HEK293 (cell line): Measurements from ENCODE around the gene FXN.

Experiments used
- EGR2 ChIP-seq: fragments of 450-650 bp; formaldehyde crosslinking; IDR thresholded peaks from 2 replicates; pipeline ENCODE4 v1.5.1; 2016; ENCODE audit warnings: low read depth, missing biosample characterization, missing genetic modification characterization
- FEZF1 ChIP-seq: fragments of 450-650 bp; formaldehyde crosslinking; IDR thresholded peaks from 2 replicates; pipeline ENCODE4 v1.5.1; 2016; ENCODE audit warnings: missing biosample characterization, missing genetic modification characterization
- GFI1B ChIP-seq: fragments of 450-650 bp; formaldehyde crosslinking; IDR thresholded peaks from 2 replicates; pipeline ENCODE4 v1.5.1; 2016; ENCODE audit warnings: missing biosample characterization, missing genetic modification characterization
- GLIS1 ChIP-seq: fragments of 450-650 bp; formaldehyde crosslinking; IDR thresholded peaks from 2 replicates; pipeline ENCODE4 v1.5.1; 2016; ENCODE audit warnings: missing biosample characterization, missing genetic modification characterization
- KLF1 ChIP-seq: fragments of 450-650 bp; formaldehyde crosslinking; IDR thresholded peaks from 2 replicates; pipeline ENCODE4 v1.5.1; 2016; ENCODE audit warnings: missing biosample characterization, missing genetic modification characterization
- REPIN1 ChIP-seq: fragments of 450-650 bp; formaldehyde crosslinking; IDR thresholded peaks from 2 replicates; pipeline ENCODE4 v1.5.1; 2017; ENCODE audit warnings: missing biosample characterization, missing genetic modification characterization, low read depth
- SALL2 ChIP-seq: fragments of 450-650 bp; formaldehyde crosslinking; IDR thresholded peaks from 2 replicates; pipeline ENCODE4 v1.5.0; 2017; ENCODE audit warnings: missing biosample characterization, mild to moderate bottlenecking, missing genetic modification characterization, borderline replicate concordance
- SCRT1 ChIP-seq: fragments of 450-650 bp; formaldehyde crosslinking; IDR thresholded peaks from 2 replicates; pipeline ENCODE4 v1.5.1; 2016; ENCODE audit warnings: missing biosample characterization, missing genetic modification characterization, borderline replicate concordance
- SCRT2 ChIP-seq: fragments of 450-650 bp; formaldehyde crosslinking; IDR thresholded peaks from 2 replicates; pipeline ENCODE4 v1.5.1; 2016; ENCODE audit warnings: missing biosample characterization, missing genetic modification characterization
- SP2 ChIP-seq: fragments of 450-650 bp; formaldehyde crosslinking; IDR thresholded peaks from 2 replicates; pipeline ENCODE4 v1.5.1; 2016; ENCODE audit warnings: missing biosample characterization, missing genetic modification characterization
- ZBTB8A ChIP-seq: fragments of 450-650 bp; formaldehyde crosslinking; IDR thresholded peaks from 2 replicates; pipeline ENCODE4 v1.5.1; 2016; ENCODE audit warnings: missing biosample characterization, missing genetic modification characterization
- ZFP41 ChIP-seq: fragments of 450-650 bp; formaldehyde crosslinking; IDR thresholded peaks from 2 replicates; pipeline ENCODE4 v1.5.1; 2016; ENCODE audit warnings: missing biosample characterization, missing genetic modification characterization, borderline replicate concordance
- ZIC2 ChIP-seq: fragments of 450-650 bp; formaldehyde crosslinking; IDR thresholded peaks from 2 replicates; pipeline ENCODE4 v1.5.1; 2016; ENCODE audit warnings: missing biosample characterization, missing genetic modification characterization
- ZNF112 ChIP-seq: fragments of 450-650 bp; formaldehyde crosslinking; IDR thresholded peaks from 2 replicates; pipeline ENCODE4 v1.5.0; 2017; ENCODE audit warnings: missing biosample characterization, missing genetic modification characterization
- ZNF140 ChIP-seq: fragments of 450-650 bp; formaldehyde crosslinking; IDR thresholded peaks from 2 replicates; pipeline ENCODE4 v1.5.1; 2016; ENCODE audit warnings: missing biosample characterization, missing genetic modification characterization
- ZNF19 ChIP-seq: fragments of 450-650 bp; formaldehyde crosslinking; IDR thresholded peaks from 2 replicates; pipeline ENCODE4; 2016; ENCODE audit warnings: missing biosample characterization, missing genetic modification characterization, low read depth
- ZNF266 ChIP-seq: fragments of 450-650 bp; formaldehyde crosslinking; IDR thresholded peaks from 2 replicates; pipeline ENCODE4 v1.5.1; 2016; ENCODE audit warnings: missing biosample characterization, missing genetic modification characterization, low read depth
- ZNF366 ChIP-seq: fragments of 450-650 bp; formaldehyde crosslinking; conservative IDR thresholded peaks from 2 replicates; pipeline ENCODE4 v1.5.1; 2016; ENCODE audit warnings: missing biosample characterization, missing genetic modification characterization
- ZNF423 ChIP-seq: fragments of 450-650 bp; formaldehyde crosslinking; IDR thresholded peaks from 2 replicates; pipeline ENCODE4 v1.5.1; 2016; ENCODE audit warnings: missing biosample characterization, missing genetic modification characterization
- ZNF426 ChIP-seq: fragments of 450-650 bp; formaldehyde crosslinking; IDR thresholded peaks from 2 replicates; pipeline ENCODE4 v1.5.1; 2017; ENCODE audit warnings: missing biosample characterization, missing genetic modification characterization, mild to moderate bottlenecking, inconsistent platforms, moderate library complexity
- ZNF529 ChIP-seq: fragments of 450-650 bp; formaldehyde crosslinking; IDR thresholded peaks from 2 replicates; pipeline ENCODE4 v1.5.1; 2017; ENCODE audit warnings: missing genetic modification characterization, missing biosample characterization; ENCODE audit not compliant: insufficient replicate concordance
- ZNF555 ChIP-seq: fragments of 450-650 bp; formaldehyde crosslinking; conservative IDR thresholded peaks from 2 replicates; pipeline ENCODE4 v1.5.1; 2017; ENCODE audit warnings: missing biosample characterization, mild to moderate bottlenecking, missing genetic modification characterization, inconsistent platforms
- ZNF629 ChIP-seq: fragments of 450-650 bp; formaldehyde crosslinking; IDR thresholded peaks from 2 replicates; pipeline ENCODE4 v1.5.1; 2017; ENCODE audit warnings: missing biosample characterization, missing genetic modification characterization
- ZNF677 ChIP-seq: fragments of 450-650 bp; IDR thresholded peaks from 2 replicates; pipeline ENCODE4 v1.5.0; 2018; ENCODE audit warnings: missing biosample characterization, mild to moderate bottlenecking, missing genetic modification characterization, moderate library complexity
- ZNF747 ChIP-seq: fragments of 450-650 bp; formaldehyde crosslinking; IDR thresholded peaks from 2 replicates; pipeline ENCODE4 v1.5.1; 2016; ENCODE audit warnings: missing biosample characterization, missing genetic modification characterization
- ZNF768 ChIP-seq: fragments of 450-650 bp; formaldehyde crosslinking; IDR thresholded peaks from 2 replicates; pipeline ENCODE4 v1.5.1; 2018; ENCODE audit warnings: missing biosample characterization, mild to moderate bottlenecking, missing genetic modification characterization
- ZNF830 ChIP-seq: fragments of 450-650 bp; IDR thresholded peaks from 2 replicates; pipeline ENCODE4 v1.5.0; 2018; ENCODE audit warnings: missing biosample characterization, missing genetic modification characterization, low read depth, mild to moderate bottlenecking, moderate library complexity
- TF ChIP-seq, protein P1 (sequence below): fragments of 450-650 bp; formaldehyde crosslinking; conservative IDR thresholded peaks from 2 replicates; pipeline ENCODE4 v1.5.1; 2016; ENCODE audit warnings: low read depth, missing biosample characterization, missing genetic modification characterization
- TF ChIP-seq, protein P2 (sequence below): fragments of 450-650 bp; formaldehyde crosslinking; IDR thresholded peaks from 2 replicates; pipeline ENCODE4 v1.5.1; 2016; ENCODE audit warnings: missing biosample characterization, missing genetic modification characterization, borderline replicate concordance
- TF ChIP-seq, protein P3 (sequence below): fragments of 450-650 bp; formaldehyde crosslinking; IDR thresholded peaks from 2 replicates; pipeline ENCODE4 v1.5.1; 2016; ENCODE audit warnings: missing biosample characterization, missing genetic modification characterization
- TF ChIP-seq, protein P4 (sequence below): fragments of 450-650 bp; formaldehyde crosslinking; IDR thresholded peaks from 2 replicates; pipeline ENCODE4 v1.5.1; 2017; ENCODE audit warnings: missing biosample characterization, missing genetic modification characterization

FXN gene

DNA sequence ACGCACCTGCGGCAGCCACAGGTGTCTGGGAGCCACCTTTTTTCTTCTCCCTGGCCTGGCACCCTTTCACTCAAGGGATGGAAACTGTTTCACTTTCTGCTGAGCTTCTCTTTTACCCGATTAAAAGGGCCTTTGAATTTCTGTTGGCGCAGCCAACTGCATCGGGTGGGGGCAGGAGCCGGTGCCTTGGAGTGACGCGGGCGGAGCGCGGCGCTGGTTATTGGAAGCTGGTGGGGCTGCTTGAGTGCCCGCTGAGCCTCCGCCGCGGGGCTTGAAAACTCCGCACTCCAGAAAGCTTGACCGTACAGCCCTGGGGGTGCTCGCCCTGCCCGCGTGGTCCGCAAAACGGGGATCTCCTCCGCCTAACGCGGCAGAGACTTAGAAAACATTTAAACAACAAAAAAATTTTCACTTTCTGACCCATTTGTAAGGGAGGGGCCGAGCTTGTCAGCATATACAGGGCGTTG is 86.6 kb downstream of the FXN start (continued):
- TF ChIP-seq SP2 (tag by site-specific recombination) (no peak), ZNF140 (tag by site-specific recombination) (no peak), SCRT1 (tag by site-specific recombination) (peak; percentile 99), SCRT2 (tag by site-specific recombination) (peak; percentile 99), ZNF747 (tag by site-specific recombination) (no peak), GFI1B (tag by site-specific recombination) (no peak), FEZF1 (tag by site-specific recombination) (no peak), ZNF677 (tag by site-specific recombination) (no peak), ZNF629 (no peak), KLF1 (tag by site-specific recombination) (no peak), SALL2 (tag by site-specific recombination) (no peak), ZNF426 (tag by site-specific recombination) (no peak), ZNF266 (tag by site-specific recombination) (no peak), ZNF112 (tag by site-specific recombination) (no peak), EGR2 (tag by site-specific recombination) (no peak), ZNF529 (tag by site-specific recombination) (no peak), ZNF19 (tag by site-specific recombination) (no peak), ZBTB8A (tag by site-specific recombination) (peak; percentile 63), ZNF423 (no peak), REPIN1 (no peak), ZIC2 (tag by site-specific recombination) (peak; percentile 46), ZFP41 (tag by site-specific recombination) (no peak), GLIS1 (no peak; the same call in 1 of the 2 replicates), ZNF366 (tag by site-specific recombination) (no peak), ZNF555 (tag by site-specific recombination) (no peak), ZNF768 (no peak), ZNF830 (tag by site-specific recombination) (no peak)
- TF ChIP-seq, protein P1, sequence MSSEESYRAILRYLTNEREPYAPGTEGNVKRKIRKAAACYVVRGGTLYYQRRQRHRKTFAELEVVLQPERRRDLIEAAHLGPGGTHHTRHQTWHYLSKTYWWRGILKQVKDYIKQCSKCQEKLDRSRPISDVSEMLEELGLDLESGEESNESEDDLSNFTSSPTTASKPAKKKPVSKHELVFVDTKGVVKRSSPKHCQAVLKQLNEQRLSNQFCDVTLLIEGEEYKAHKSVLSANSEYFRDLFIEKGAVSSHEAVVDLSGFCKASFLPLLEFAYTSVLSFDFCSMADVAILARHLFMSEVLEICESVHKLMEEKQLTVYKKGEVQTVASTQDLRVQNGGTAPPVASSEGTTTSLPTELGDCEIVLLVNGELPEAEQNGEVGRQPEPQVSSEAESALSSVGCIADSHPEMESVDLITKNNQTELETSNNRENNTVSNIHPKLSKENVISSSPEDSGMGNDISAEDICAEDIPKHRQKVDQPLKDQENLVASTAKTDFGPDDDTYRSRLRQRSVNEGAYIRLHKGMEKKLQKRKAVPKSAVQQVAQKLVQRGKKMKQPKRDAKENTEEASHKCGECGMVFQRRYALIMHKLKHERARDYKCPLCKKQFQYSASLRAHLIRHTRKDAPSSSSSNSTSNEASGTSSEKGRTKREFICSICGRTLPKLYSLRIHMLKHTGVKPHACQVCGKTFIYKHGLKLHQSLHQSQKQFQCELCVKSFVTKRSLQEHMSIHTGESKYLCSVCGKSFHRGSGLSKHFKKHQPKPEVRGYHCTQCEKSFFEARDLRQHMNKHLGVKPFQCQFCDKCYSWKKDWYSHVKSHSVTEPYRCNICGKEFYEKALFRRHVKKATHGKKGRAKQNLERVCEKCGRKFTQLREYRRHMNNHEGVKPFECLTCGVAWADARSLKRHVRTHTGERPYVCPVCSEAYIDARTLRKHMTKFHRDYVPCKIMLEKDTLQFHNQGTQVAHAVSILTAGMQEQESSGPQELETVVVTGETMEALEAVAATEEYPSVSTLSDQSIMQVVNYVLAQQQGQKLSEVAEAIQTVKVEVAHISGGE (tag by site-specific recombination), result no peak
- TF ChIP-seq, protein P2, sequence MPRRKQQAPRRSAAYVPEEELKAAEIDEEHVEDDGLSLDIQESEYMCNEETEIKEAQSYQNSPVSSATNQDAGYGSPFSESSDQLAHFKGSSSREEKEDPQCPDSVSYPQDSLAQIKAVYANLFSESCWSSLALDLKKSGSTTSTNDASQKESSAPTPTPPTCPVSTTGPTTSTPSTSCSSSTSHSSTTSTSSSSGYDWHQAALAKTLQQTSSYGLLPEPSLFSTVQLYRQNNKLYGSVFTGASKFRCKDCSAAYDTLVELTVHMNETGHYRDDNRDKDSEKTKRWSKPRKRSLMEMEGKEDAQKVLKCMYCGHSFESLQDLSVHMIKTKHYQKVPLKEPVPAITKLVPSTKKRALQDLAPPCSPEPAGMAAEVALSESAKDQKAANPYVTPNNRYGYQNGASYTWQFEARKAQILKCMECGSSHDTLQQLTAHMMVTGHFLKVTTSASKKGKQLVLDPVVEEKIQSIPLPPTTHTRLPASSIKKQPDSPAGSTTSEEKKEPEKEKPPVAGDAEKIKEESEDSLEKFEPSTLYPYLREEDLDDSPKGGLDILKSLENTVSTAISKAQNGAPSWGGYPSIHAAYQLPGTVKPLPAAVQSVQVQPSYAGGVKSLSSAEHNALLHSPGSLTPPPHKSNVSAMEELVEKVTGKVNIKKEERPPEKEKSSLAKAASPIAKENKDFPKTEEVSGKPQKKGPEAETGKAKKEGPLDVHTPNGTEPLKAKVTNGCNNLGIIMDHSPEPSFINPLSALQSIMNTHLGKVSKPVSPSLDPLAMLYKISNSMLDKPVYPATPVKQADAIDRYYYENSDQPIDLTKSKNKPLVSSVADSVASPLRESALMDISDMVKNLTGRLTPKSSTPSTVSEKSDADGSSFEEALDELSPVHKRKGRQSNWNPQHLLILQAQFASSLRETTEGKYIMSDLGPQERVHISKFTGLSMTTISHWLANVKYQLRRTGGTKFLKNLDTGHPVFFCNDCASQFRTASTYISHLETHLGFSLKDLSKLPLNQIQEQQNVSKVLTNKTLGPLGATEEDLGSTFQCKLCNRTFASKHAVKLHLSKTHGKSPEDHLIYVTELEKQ (tag by site-specific recombination), result no peak
- TF ChIP-seq, protein P3, sequence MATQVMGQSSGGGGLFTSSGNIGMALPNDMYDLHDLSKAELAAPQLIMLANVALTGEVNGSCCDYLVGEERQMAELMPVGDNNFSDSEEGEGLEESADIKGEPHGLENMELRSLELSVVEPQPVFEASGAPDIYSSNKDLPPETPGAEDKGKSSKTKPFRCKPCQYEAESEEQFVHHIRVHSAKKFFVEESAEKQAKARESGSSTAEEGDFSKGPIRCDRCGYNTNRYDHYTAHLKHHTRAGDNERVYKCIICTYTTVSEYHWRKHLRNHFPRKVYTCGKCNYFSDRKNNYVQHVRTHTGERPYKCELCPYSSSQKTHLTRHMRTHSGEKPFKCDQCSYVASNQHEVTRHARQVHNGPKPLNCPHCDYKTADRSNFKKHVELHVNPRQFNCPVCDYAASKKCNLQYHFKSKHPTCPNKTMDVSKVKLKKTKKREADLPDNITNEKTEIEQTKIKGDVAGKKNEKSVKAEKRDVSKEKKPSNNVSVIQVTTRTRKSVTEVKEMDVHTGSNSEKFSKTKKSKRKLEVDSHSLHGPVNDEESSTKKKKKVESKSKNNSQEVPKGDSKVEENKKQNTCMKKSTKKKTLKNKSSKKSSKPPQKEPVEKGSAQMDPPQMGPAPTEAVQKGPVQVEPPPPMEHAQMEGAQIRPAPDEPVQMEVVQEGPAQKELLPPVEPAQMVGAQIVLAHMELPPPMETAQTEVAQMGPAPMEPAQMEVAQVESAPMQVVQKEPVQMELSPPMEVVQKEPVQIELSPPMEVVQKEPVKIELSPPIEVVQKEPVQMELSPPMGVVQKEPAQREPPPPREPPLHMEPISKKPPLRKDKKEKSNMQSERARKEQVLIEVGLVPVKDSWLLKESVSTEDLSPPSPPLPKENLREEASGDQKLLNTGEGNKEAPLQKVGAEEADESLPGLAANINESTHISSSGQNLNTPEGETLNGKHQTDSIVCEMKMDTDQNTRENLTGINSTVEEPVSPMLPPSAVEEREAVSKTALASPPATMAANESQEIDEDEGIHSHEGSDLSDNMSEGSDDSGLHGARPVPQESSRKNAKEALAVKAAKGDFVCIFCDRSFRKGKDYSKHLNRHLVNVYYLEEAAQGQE, result no peak
- TF ChIP-seq, protein P4, sequence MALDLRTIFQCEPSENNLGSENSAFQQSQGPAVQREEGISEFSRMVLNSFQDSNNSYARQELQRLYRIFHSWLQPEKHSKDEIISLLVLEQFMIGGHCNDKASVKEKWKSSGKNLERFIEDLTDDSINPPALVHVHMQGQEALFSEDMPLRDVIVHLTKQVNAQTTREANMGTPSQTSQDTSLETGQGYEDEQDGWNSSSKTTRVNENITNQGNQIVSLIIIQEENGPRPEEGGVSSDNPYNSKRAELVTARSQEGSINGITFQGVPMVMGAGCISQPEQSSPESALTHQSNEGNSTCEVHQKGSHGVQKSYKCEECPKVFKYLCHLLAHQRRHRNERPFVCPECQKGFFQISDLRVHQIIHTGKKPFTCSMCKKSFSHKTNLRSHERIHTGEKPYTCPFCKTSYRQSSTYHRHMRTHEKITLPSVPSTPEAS (tag by site-specific recombination), result no peak
